Heart left ventricle (tissue), 13 donors: ENCODE data around the gene SSH2.

ENCODE experiments used
- POLR2A ChIP-seq, 2 donors: fragments of 450-650 bp; IDR thresholded peaks; one replicate each; pipeline ENCODE4 v1.6.1; 2017; ENCODE audit warnings: antibody characterized with exemption in 2 of 2, mild to moderate bottlenecking in 2 of 2, moderate library complexity in 2 of 2
- TF ChIP-seq, protein P1 (sequence below), 12 donors: fragments of 200-600 bp; sonication (generic) in 4 of 12; IDR thresholded peaks; one replicate each; pipeline versions ENCODE4 v1.5.0 to v1.8.0; 2018 to 2022; ENCODE audit warnings: antibody characterized with exemption in 12 of 12, mild to moderate bottlenecking in 5 of 12
- donor health status: ischemic (EF 13 %, LVEDD 7.1; RV severe dilation, severe dysfunction).
- donor health status: DM: no; HTN: yes; CAD: no.
- donor health status: DM: no; HTN: no; CAD: no.
- donor health status: ischemic (EF 25% LVEDD 6.9; RV normal size, moderate dysfunction).
- donor health status: ischemic (EF 25% LVEDD 5.7; RV mildly dilated, moderate dysfunction).
- donor health status: ischemic (EF 35%, LVEDD 5.7; RV mildly dilated, moderate dysfunction).
- donor health status: nonischemic (EF 11% LVEDD 7.7; RV severe dilation, severe dysfunction).
- donor health status: DM: yes; HTN: yes; CAD: no.
- donor health status: PGD.
- donor health status: ischemic (EF 29% LVEDD 5.4; RV normal size, mild dysfunction).
- donor health status: nonischemic (EF 23%, LVEDD 6.1; RV moderate dilation, normal function).

DNA sequence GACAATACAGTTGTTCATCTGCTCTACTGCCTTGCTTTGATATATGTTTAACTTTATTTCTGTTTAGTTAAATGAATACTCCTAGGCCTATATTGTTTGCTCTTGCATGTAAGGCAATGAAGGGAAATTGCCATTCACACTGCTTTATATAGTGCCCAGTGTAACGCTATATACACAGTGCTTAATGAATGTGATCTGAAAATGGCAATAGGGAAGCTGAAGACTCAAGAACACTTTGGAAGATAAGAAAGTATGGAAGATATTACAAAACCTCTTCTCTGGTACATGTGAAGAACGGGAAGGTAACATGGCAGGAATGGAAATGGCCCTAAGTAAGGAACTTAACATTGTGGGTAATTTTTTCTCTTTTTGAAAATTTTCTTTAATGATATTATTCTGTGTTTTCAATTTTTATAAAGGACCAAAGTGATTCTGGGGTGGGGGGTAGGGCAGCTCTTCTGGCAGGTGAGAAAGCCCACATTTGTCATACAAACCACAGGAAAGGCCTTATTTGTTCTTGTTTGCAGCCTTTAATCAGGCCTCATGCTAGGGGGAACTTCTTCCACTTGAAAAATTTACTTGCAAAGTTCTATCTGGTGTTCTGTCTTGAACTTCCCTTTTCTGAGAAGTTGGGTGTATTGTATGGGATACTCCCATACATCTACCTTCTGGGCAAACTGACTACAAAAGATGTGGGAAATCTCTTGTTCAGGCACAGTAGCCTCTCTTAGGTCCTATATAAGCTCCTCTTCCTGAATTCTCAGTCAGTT, 206.6 kb downstream of the SSH2 start:
- TF ChIP-seq POLR2A (IDR thresholded peaks at IDR 0.05), result no peak
- TF ChIP-seq, protein P1, sequence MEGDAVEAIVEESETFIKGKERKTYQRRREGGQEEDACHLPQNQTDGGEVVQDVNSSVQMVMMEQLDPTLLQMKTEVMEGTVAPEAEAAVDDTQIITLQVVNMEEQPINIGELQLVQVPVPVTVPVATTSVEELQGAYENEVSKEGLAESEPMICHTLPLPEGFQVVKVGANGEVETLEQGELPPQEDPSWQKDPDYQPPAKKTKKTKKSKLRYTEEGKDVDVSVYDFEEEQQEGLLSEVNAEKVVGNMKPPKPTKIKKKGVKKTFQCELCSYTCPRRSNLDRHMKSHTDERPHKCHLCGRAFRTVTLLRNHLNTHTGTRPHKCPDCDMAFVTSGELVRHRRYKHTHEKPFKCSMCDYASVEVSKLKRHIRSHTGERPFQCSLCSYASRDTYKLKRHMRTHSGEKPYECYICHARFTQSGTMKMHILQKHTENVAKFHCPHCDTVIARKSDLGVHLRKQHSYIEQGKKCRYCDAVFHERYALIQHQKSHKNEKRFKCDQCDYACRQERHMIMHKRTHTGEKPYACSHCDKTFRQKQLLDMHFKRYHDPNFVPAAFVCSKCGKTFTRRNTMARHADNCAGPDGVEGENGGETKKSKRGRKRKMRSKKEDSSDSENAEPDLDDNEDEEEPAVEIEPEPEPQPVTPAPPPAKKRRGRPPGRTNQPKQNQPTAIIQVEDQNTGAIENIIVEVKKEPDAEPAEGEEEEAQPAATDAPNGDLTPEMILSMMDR (IDR thresholded peaks at IDR 0.05), result no peak
